ENCODE data around the gene SAMMSON. TPM values are rescaled to one million over a fixed set of nuclear protein-coding genes. Genes with fewer than 3 reads are reported as not detected.

Gene SAMMSON
- polyA plus RNA-seq, 1 donor (not counting 4 experiments of a cell fraction or from before 2014, with no cell fraction given): not detected

GRCh38 chr3:70053293-70053692, 53.8 kb downstream of the SAMMSON start:
- no peak for FAIRE-seq
- DNase-seq (ENCODE audit: low read depth, low spot score): no peak
- TF ChIP-seq CTCF (optimal IDR thresholded peaks at IDR 0.05 in 1 of 3, IDR thresholded peaks at IDR 0.05 in 1 of 3, conservative IDR thresholded peaks at IDR 0.05 in 1 of 3; ENCODE audit: extremely low read depth in 1 of 3, insufficient read depth in 2 of 3, low read length in 3 of 3) (no peak), EZH2 (IDR thresholded peaks at IDR 0.05; ENCODE audit: low read length) (no peak)
- Histone ChIP-seq H3K9ac (ENCODE audit: control insufficient read depth, extremely low read depth, insufficient read depth, low read length) (no peak overlapping the region), H3K9me3 (ENCODE audit: control insufficient read depth, low read depth, low read length) (no peaks in the 10 kb centered on the region), H4K20me1 (ENCODE audit: control insufficient read depth, extremely low read depth, insufficient read depth, low read length) (no peaks in the 10 kb centered on the region), H3K4me1 (ENCODE audit: control insufficient read depth, extremely low read depth, insufficient read depth, low read length) (no peaks in the 10 kb centered on the region), H3K4me2 (ENCODE audit: control insufficient read depth, extremely low read depth, insufficient read depth, low read depth, low read length) (no peak overlapping the region), H3K27me3 (ENCODE audit: control insufficient read depth, extremely low read depth, insufficient read depth, low read length) (no peaks in the 10 kb centered on the region), H3K4me3 (ENCODE audit: control insufficient read depth in 2 of 3, extremely low read depth in 1 of 3, insufficient read depth in 2 of 3, low read depth in 1 of 3, low read length in 3 of 3) (no peak overlapping the region), H3K27ac (ENCODE audit: control insufficient read depth, insufficient read depth, low read length) (no peak overlapping the region), H3K79me2 (ENCODE audit: control insufficient read depth, insufficient read depth, low read length) (no peaks in the 10 kb centered on the region), H2AFZ (ENCODE audit: control insufficient read depth, low read length) (no peak overlapping the region), H3K36me3 (ENCODE audit: control insufficient read depth in 2 of 2, extremely low read depth in 1 of 2, insufficient read depth in 2 of 2, low read length in 2 of 2) (no peaks in the 10 kb centered on the region), H3K9me1 (ENCODE audit: control insufficient read depth, extremely low read depth, insufficient read depth, low read length) (no peaks in the 10 kb centered on the region)
- dilution Hi-C loops (cut with MboI; ENCODE audit: extremely low pct_ligation_motif_present, low sequenced_read_pairs): no loop called here

GRCh38 chr3:70056081-70056480, 56.5 kb downstream of the SAMMSON start:
- no peaks in the 10 kb centered on the region for H3K27me3 ChIP-seq (ENCODE audit: control insufficient read depth, extremely low read depth, insufficient read depth, low read length)
- FAIRE-seq (no peak), DNase-seq (ENCODE audit: low read depth, low spot score) (no peak)
- dilution Hi-C loops (cut with MboI; ENCODE audit: extremely low pct_ligation_motif_present, low sequenced_read_pairs): no loop called here
- no peak overlapping the region for H3K9ac ChIP-seq (ENCODE audit: control insufficient read depth, extremely low read depth, insufficient read depth, low read length)
- no peaks in the 10 kb centered on the region for H3K36me3 ChIP-seq (ENCODE audit: control insufficient read depth in 2 of 2, extremely low read depth in 1 of 2, insufficient read depth in 2 of 2, low read length in 2 of 2)
- TF ChIP-seq CTCF (optimal IDR thresholded peaks at IDR 0.05 in 1 of 3, IDR thresholded peaks at IDR 0.05 in 1 of 3, conservative IDR thresholded peaks at IDR 0.05 in 1 of 3; ENCODE audit: extremely low read depth in 1 of 3, insufficient read depth in 2 of 3, low read length in 3 of 3) (no peak), EZH2 (IDR thresholded peaks at IDR 0.05; ENCODE audit: low read length) (no peak)
- H2AFZ ChIP-seq (ENCODE audit: control insufficient read depth, low read length): no peak overlapping the region
- H3K9me1 ChIP-seq (ENCODE audit: control insufficient read depth, extremely low read depth, insufficient read depth, low read length): no peaks in the 10 kb centered on the region
- H3K9me3 ChIP-seq (ENCODE audit: control insufficient read depth, low read depth, low read length): no peaks in the 10 kb centered on the region
- no peaks in the 10 kb centered on the region for H4K20me1 ChIP-seq (ENCODE audit: control insufficient read depth, extremely low read depth, insufficient read depth, low read length)
- H3K4me1 ChIP-seq (ENCODE audit: control insufficient read depth, extremely low read depth, insufficient read depth, low read length): no peaks in the 10 kb centered on the region
- H3K4me2 ChIP-seq (ENCODE audit: control insufficient read depth, extremely low read depth, insufficient read depth, low read depth, low read length): no peak overlapping the region
- H3K79me2 ChIP-seq (ENCODE audit: control insufficient read depth, insufficient read depth, low read length): no peaks in the 10 kb centered on the region
- H3K4me3 ChIP-seq (ENCODE audit: control insufficient read depth in 2 of 3, extremely low read depth in 1 of 3, insufficient read depth in 2 of 3, low read depth in 1 of 3, low read length in 3 of 3): no peak overlapping the region
- no peak overlapping the region for H3K27ac ChIP-seq (ENCODE audit: control insufficient read depth, insufficient read depth, low read length)

Measured in keratinocyte (primary cell).